Esophagus squamous epithelium (tissue), 4 donors: ENCODE measurements around the gene BIVM.

ENCODE experiments used
- POLR2A ChIP-seq, 4 donors: fragments of 450-650 bp; IDR thresholded peaks; one replicate each; pipeline ENCODE4 v1.6.1; 2017; ENCODE audit warnings: antibody characterized with exemption in 4 of 4, mild to moderate bottlenecking in 4 of 4, moderate library complexity in 3 of 4
- TF ChIP-seq, protein P1 (sequence below), 6 experiments: fragments of 450-650 bp in 4 of 6; fragments of 200-600 bp in 2 of 6; sonication (generic) in 2 of 6; IDR thresholded peaks; one replicate each; pipeline ENCODE4 v1.5.1; 2016 to 2019; ENCODE audit warnings: antibody characterized with exemption in 6 of 6, mild to moderate bottlenecking in 4 of 6, moderate library complexity in 4 of 6

DNA sequence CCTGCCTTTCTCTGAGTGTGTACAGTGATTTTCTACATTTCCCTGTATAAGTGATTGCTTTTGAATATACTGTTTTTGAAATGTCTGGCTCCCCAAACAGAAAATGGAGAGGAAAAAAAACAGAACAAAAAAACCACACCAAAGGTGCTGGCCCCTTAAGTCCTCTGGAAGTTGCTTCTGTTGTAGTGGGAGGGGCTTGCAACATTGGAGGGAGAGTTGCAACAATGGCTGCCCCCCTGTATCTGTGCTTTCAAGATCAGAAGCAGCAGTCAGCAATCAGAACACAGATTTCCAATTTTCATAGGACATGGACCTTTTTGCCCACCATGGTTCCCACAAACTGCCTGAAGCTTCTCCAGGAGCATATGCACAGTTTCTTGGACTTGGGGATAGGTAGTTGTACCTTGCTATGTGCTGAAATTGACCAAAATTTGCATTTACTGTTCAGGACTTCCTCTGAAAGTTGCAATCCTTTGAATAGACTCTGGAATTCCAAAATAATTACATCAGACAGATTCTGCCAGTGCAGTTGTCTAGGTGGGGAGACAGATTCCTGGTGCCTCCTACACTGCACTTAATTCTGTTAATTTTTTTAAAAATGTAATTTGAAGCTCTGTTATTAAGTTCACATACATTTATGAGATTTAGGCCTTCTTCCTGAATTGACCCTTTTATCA, 13.8 kb downstream of the BIVM start:
- TF ChIP-seq, protein P1, sequence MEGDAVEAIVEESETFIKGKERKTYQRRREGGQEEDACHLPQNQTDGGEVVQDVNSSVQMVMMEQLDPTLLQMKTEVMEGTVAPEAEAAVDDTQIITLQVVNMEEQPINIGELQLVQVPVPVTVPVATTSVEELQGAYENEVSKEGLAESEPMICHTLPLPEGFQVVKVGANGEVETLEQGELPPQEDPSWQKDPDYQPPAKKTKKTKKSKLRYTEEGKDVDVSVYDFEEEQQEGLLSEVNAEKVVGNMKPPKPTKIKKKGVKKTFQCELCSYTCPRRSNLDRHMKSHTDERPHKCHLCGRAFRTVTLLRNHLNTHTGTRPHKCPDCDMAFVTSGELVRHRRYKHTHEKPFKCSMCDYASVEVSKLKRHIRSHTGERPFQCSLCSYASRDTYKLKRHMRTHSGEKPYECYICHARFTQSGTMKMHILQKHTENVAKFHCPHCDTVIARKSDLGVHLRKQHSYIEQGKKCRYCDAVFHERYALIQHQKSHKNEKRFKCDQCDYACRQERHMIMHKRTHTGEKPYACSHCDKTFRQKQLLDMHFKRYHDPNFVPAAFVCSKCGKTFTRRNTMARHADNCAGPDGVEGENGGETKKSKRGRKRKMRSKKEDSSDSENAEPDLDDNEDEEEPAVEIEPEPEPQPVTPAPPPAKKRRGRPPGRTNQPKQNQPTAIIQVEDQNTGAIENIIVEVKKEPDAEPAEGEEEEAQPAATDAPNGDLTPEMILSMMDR (IDR thresholded peaks at IDR 0.05): no peak
- TF ChIP-seq POLR2A (IDR thresholded peaks at IDR 0.05): no peak
